SH-SY5Y (cell line): ENCODE measurements around the gene ZFHX3.

Experiments
- GATA2 ChIP-seq: IDR thresholded peaks from 2 replicates; pipeline ENCODE4 v1.6.1; 2011; ENCODE audit warnings: mild to moderate bottlenecking, low read depth, low read length
- GATA3 ChIP-seq: IDR thresholded peaks from 2 replicates; pipeline ENCODE4 v1.6.1; 2011; ENCODE audit warnings: low read depth, mild to moderate bottlenecking, low read length, moderate library complexity

Gene ZFHX3

DNA sequence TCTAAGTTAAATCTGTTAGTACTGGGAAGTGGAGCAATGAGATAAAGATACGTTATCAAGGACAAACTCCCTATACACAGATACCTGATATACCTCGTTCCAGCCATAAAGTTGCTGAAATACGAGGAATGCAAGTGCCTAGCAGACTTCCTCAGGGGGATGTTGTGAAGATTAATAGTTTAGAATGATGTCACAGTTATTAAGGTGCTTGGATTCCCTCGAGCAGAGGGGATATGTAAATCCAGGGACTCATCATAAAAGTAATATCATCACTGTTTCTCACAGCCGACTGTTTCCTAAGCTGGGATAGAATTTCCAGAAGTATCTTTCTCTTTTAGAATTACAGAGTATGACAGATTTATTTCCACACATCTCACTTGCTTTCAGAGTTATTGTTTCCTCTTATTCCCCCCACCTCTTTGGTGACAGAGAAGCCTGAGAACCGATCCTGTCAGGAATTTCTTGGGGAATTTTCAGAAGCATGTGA, 28.4 kb upstream of the ZFHX3 start:
- no peak for TF ChIP-seq GATA3
- TF ChIP-seq GATA2: no peak

DNA sequence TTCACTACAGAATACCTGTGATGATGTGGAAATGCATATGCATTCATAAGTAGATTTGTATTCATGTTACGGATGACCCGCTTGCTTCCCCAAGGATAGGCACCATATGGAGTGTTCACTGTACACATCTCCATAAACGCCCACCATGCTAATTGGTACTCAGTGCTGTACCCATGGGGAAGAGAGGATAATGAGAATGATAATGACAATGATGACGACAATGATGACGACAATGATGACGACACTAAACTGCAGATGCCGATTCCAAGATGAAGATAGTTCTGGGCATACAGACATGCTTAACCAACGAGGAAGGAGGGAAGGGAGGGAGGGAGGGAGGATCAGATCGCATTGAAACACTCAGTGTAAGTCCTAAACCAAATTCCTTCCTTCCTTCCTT, 26.5 kb upstream of the ZFHX3 start:
- no peak for TF ChIP-seq GATA3
- TF ChIP-seq GATA2: no peak

DNA sequence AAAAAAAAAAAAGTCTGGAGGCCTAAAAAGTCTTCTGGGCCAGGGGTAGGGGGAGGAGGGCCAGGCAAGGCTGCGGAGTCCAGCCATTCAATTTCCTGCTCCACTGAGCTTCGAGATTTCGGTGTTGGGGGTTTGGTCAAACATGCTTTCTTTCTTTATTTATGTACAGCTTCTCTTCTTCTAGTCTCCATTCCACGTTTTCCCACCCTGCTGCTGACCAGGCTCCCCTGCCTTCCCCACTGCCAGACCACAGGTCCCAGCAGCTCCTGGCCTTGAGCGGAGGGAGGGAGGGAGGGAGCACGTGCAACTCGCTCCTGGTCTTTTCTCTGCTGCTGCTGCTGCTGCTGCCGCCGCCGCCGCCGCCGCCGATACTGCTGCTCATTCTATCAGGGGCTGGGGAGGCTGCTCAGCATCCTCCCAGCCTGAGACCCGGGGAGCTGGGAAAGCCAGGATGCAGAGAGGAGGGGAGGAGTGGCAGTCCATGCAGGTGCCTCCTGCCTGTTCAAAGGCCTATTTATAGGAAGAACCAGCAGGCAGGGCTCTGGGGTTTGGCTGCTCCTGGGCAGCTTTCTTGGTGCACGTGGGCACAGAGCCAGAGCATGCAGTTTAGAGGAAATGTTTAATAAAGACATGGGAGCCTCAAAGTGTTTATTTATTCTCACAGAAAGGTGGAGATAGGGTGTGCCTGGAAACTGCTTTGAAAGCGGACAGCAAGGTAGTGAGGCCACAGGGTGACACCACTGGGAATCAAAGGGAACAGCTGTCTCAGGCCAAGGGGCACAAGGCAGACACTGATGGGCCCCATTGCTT, 23.4 kb upstream of the ZFHX3 start:
- no peak for TF ChIP-seq GATA3
- no peak for TF ChIP-seq GATA2

GRCh38 chr16:73069581-73070262, 21.8 kb upstream of the ZFHX3 start:
- TF ChIP-seq GATA2 (no peak), GATA3 (no peak)

GRCh38 chr16:73068541-73069401, 20.8 kb upstream of the ZFHX3 start:
- TF ChIP-seq GATA3: no peak
- TF ChIP-seq GATA2: no peak

- TF ChIP-seq GATA3 (no peak), GATA2 (no peak)
Measured at GRCh38 chr16:73067671-73068540, 20.0 kb upstream of the ZFHX3 start.

DNA sequence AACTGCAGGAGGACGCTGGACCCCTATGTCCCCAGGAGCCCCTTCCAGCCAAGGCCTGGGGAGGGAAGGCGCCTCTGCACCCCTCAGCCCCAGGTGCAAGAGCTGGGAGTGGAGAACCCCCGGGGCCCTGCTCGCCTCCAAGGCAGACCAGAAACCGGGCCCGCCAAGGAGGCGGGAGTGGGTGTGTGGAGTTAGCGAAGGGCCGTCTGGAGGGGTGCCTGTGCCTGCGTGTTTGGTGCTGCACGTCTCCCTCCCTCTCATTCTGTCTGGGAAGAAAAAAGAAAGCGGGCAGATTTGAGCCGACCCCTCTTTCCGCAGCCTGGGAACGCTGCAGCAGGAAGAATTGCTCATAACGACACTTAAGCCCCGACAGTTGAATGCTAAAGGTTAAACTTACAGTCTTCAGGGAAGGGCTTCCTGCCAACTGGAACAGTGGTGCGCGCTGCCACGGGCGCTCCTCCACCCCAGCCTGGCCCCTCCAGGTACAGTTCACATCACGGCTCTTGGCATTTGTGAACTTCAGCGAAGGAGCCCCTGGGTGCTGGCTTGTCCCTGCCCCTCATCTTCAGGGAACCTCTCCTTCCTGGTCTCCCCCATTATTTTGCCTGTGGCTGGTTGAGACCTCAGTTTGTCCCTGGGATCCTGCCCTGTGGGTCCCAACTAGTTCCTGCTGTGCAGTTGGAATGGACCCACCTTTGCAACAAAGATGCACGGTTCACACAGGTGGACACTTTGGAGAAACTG, 19.2 kb upstream of the ZFHX3 start:
- TF ChIP-seq GATA3 (no peak), GATA2 (no peak)

DNA sequence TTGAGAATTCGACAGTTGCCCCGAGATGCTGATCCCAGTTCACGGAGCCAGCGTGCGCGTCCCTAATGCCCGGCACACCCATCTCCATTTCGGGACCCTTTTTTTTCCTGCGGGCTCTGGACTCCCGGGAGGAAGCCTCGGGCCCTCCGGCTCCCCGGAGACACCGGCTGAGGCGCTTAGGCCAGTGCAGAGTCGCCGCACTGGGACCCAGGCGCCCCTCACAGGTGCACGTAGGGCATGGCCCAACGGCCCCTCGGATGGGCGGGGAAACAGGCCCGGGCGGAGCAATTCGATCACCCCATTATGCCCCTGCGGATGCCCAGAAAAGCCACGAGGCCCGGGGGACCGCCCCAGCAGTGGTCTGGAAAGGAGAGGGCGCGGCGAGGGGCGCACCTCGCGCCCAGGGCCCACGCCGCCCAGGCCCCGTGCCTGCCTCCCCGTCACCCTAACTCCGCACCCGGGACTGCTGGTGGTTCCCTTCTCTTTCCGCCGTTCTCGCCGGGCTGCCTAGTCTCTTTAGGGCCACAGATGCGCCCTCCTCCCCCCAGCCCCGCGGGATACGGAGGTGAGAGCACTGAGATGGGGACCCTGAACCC, 18.5 kb upstream of the ZFHX3 start:
- no peak for TF ChIP-seq GATA3

GRCh38 chr16:73065632-73066330, 17.9 kb upstream of the ZFHX3 start:
- TF ChIP-seq GATA2: no peak

DNA sequence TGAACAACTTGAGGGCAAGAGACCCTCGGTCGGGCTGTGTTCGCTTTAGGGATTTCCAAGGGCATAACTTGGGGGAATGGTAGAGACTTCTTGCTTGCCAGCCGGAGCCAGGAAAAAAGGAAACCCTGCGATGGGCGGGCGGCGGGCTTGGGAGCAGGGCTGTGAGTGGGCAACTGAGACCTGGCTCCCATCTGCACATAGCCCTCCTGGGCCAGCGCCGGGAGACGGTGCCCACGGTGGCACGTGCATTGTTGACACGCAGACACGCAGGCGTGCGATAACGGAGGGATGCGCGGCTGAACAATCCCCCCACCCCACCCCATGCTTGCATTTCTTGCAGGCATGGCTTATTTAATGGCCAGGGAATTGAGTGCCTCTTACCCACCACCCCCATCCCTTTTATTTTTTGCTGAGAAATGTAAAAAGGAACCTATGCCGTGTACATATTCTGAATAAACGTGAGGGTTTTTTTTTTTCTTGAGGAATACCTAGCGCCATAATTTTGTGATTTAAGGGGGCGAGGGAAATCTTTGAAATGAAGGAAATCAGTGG, 17.1 kb upstream of the ZFHX3 start:
- TF ChIP-seq GATA3: no peak
- TF ChIP-seq GATA2: no peak

DNA sequence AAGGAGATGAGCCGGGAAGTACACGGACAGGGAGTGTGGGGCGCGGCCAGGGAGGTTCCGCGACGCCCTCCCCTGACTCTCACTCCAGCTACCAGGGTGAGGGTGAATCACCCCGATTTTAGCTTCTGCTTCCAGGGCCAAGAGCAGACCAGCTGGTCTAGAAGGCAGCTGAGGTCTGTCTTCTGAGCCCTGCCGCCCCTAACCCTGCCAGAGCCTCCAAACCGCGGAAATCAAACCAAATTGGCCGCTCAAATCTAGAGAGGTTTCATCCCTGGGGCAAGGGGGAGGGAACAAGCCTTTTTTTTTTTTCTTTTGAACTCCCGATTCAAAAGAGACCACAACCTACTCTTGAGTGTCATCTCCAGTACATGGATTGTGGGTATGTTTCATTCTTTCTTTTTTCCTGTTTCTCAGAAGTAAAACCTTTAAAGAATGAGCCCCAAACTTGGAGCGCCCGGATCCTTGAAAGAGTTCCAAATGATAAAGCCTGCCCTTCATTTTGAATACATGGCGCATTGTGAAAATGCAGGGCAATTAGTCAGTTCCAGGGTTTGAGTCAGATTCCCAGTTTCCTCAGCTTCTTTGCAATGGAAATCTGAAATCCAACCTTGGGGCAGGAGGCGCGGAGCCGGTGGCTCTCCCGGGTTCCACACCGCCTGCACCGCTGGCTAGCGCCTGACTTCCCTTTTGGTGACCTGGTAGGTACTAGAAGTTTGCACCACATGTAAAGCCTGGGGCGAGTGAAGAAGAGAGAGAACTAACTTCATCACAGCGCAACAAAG, 16.5 kb upstream of the ZFHX3 start:
- TF ChIP-seq GATA2: no peak
- TF ChIP-seq GATA3: no peak
